Lung microvascular endothelial cell (primary cell): Measurements from ENCODE around the gene PLCB4. TPM values are rescaled to one million over a fixed set of nuclear protein-coding genes. Genes with fewer than 3 reads are reported as not detected.
A peak's percentile ranks its signal among the peaks of the same experiment; 100 is the strongest.
"Not testable (repeated sequence)": the region's sequence is repeated elsewhere in the genome, so short reads cannot be mapped to it uniquely, and the experiment has no call there.

Experiments used
- DNase-seq, 2 donors: peaks; one replicate each; pipeline versions ENCODE4 v3.0.0 to v3.0.0-alpha.2; 2010; ENCODE audit warnings: low read depth in 2 of 2
- total RNA-seq: library from RNA; depleted of rRNA; stranded (reverse); fragments of >200 nt; gene quantifications from 2 replicates; pipeline ENCODE4 v1.2.1, GENCODE V29; 2014

PLCB4 gene
- 2.2 and 8.9 TPM in 2 replicates for total RNA-seq

- DNase-seq: peak; percentile 12 to 59
These were observed at the start of gene PLCB4 for GRCh38 chr20:9068841-9069663. PLCB4 (plus strand) TSS chr20:9069087; CDS start chr20:9307815, 238,728 bp downstream.

- no peak for DNase-seq
These were observed 49.1 kb upstream of the PLCB4 start for GRCh38 chr20:9019833-9020232.

- DNase-seq: no peak
These were observed 47.7 kb upstream of the PLCB4 start for GRCh38 chr20:9021216-9021615.

DNA sequence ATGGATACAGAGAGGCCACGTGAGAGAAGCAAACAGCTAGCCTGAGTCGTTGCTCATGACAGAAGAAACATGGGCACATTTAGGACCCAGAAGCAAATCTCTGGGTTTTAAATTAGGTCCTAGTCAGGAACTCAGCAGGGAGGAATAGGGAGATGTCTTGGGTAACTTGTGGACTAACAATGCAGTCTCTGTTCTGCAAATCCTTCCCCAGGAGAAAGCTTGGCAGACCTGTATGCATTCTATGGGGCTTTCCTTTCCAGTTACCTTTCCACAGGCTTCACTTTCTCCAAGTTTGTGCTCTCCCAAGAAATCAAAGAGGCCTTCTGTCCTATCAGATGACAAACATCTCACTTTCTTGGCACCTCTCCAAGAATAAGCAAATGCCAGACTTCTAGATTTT lies 47.2 kb upstream of the PLCB4 start:
- peak in 1 of 2 donors; percentile 2 for DNase-seq

GRCh38 chr20:9022376-9022775 lies 46.5 kb upstream of the PLCB4 start:
- DNase-seq: no peak

DNA sequence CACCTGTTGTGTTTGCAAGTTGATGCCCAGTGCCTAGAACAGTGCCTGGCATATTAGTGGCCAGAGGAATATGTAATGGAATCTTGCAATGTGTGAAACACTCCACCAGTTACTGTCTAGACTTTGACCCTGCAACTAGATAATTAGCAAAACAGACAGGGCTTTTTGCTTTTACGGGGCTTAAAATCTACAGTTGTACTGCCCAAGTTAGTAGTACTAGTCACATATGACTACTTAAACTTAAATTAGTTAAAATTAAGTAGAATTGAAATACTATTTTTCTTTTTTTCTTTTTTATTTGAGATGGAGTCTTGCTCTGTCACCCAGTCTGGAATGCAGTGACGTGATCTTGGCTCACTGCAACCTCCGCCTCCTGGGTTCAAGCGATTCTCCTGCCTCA lies 44.3 kb upstream of the PLCB4 start:
- DNase-seq: no peak

DNA sequence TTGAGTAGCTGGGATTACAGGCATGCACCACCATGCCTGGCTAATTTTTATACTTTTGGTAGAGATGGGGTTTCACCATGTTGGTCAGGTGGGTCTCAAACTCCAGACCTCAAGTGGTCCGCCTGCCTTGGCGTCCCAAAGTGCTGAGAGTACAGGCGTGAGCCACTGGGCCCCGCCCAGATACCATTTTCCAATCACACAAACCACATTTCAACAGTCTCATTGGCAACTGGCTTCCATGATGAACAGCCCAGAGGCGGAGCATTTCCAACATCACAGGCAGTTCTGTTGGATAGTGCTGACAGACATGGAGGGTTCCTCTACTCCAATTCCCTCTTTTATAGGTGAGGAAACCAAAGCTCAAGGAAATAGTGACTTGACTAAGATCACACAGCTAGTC lies 43.9 kb upstream of the PLCB4 start:
- DNase-seq: no peak

GRCh38 chr20:9025643-9026042 lies 43.2 kb upstream of the PLCB4 start:
- DNase-seq: no peak

DNA sequence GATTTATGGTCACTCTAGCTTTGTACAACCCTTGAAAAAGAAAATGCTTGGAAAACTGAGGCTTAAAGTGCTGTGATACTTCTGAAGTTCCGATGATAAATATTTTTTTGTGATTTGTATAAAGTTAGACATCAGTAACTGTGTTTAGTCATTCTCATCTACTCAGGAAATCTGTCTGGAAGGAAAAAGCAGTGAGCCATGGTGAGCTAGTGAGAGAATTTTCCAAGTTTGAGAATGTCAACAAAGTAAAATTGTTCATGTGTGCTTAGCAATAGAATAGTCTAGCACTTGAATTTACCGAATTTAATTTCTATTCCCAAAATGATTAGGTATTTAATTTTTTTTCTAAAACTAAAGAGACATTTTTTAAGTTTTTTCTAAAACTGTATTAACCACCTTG lies 41.3 kb upstream of the PLCB4 start:
- no peak for DNase-seq

DNA sequence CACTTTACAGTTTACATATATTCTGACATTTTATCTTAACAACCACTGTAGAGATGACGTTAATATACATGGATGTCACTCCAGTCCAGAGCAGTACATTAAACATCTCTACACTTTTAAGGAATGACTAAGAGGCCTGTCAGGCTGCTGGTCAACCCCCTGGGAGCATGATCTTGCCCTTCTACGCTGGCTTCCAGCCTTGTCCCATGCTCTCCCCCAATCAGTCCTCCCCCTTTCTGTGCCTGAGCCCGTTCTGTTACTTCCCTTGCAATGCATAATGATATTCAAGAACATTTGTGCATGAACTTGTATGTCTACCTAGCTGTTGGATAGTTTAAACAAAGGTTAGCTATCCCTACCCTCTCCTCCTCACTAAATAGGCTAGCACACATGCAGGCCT lies 40.5 kb upstream of the PLCB4 start:
- no peak for DNase-seq

- DNase-seq: no peak
These were observed 36.9 kb upstream of the PLCB4 start for GRCh38 chr20:9031991-9032390.

DNA sequence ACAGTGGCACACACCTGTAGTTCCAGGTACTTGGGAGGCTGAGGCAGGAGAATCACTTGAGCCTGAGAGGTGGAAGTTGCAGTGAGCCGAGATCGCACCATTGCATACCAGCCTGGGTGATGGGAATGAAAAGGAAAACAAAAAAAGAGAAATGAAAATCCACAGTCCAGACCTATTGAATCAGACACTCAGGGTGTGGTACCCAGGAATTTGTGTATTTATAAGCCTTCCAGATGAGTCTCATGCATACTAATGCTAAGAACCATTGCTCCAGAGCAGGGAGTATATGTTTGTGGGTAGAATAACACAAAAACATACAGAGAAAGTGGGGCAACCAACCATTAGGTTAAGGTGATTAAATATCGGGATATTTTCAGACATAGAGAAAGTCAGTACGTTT lies 36.1 kb upstream of the PLCB4 start:
- DNase-seq: no peak

DNA sequence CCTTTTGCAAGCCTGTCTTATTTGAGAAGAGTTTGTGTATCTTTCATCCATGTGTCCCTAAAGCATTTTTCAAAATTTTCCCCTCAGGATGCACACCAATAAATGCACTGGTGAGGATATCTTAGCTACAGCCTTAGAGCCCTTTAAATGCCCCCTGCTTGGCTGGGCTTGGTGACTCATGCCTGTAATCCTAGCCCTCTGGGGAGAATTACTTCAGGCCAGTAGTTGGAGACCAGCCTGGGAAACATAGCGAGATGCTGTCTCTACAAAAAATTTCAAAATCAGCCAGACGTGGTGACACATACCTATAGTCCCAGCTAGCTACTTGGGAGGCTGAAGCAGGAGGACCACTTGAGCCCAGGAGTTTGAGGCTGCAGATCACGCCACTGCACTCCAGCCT lies 33.8 kb upstream of the PLCB4 start:
- no peak for DNase-seq

GRCh38 chr20:9036593-9036992 lies 32.3 kb upstream of the PLCB4 start:
- no peak for DNase-seq

- DNase-seq: no peak
These were observed 29.9 kb upstream of the PLCB4 start for GRCh38 chr20:9038791-9039535.

DNA sequence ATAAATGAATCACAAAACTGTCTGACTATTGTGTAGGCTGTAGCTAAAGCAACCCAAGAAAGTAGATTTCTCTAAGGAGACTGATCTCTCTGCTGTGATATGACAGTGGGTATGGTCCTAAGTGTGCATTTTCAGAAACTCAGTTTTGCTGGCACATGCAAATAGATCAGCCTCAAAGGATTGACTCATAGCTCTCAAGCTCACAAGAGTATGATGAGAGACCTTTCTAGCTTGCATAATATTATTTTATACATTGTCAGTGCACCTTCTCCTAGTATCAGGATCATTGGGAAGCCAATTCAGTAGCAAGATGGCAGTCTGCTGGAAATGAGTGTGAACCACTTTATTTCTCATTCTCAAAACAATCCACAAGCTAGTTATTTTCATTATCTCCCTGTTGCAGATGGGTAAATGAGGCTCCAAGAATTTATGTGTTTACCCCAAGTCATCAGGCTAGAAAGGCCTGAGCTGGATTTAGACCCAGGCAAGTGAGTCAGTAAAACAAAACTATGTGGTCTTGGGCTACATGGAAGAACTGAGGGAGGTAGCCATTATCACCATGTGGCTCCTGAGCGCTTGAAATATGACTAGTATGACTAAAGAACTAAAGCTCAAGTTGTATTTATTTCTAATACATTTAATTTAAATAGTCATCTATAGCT lies 27.9 kb upstream of the PLCB4 start:
- DNase-seq: no peak

DNA sequence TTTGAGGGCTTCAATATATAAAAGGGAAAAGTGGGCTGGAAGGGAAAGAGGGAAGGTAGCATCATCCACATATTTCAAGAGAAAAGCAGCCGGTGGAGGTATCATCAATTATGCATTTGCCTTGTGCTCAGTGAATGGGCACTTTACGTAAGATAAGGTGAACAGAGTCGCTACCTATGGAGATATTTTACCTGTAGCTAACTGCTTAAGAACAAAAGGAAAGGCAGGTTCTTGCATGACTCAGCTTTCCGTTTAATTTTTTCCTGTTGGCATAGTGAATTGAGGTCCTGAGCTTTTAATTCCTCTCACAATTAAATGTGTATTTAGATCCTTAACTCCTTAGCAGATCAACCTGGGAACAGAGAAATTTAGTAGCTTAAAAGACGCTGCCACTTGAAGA lies 25.5 kb upstream of the PLCB4 start:
- DNase-seq: no peak

- not testable (repeated sequence) for DNase-seq
These were observed 21.0 kb upstream of the PLCB4 start for GRCh38 chr20:9047928-9048327.

- peak; percentile 68 to 91 for DNase-seq
These were observed 17.4 kb upstream of the PLCB4 start for GRCh38 chr20:9051508-9051907.

- DNase-seq: no peak
These were observed 16.8 kb upstream of the PLCB4 start for GRCh38 chr20:9052136-9052535.

GRCh38 chr20:9053108-9053507 lies 15.8 kb upstream of the PLCB4 start:
- DNase-seq: peak in 1 of 2 donors; percentile 28

- no peak for DNase-seq
These were observed 14.7 kb upstream of the PLCB4 start for GRCh38 chr20:9054176-9054575.
